BLaER1 (cell line): ENCODE data around the gene VPS26C.

Experiments used
- H3K27ac ChIP-seq: shearing (Covaris generic); formaldehyde crosslinking; 2 replicates; pipeline ENCODE4 v1.8.1; 2022
- H3K27me3 ChIP-seq: shearing (Covaris generic); formaldehyde crosslinking; 2 replicates; pipeline ENCODE4 v1.8.1; 2022
- H3K36me3 ChIP-seq: shearing (Covaris generic); formaldehyde crosslinking; 2 replicates; pipeline ENCODE4 v1.8.1; 2022
- H3K4me1 ChIP-seq: shearing (Covaris generic); formaldehyde crosslinking; 2 replicates; pipeline ENCODE4 v1.8.1; 2022
- H3K4me2 ChIP-seq: shearing (Covaris generic); formaldehyde crosslinking; 2 replicates; pipeline ENCODE4 v1.8.1; 2022
- H3K4me3 ChIP-seq: shearing (Covaris generic); formaldehyde crosslinking; 2 replicates; pipeline ENCODE4 v1.8.1; 2022
- H3K9ac ChIP-seq: shearing (Covaris generic); formaldehyde crosslinking; 2 replicates; pipeline ENCODE4 v1.8.1; 2022
- H3K9me3 ChIP-seq: shearing (Covaris generic); formaldehyde crosslinking; 2 replicates; pipeline ENCODE4 v1.8.1; 2022
- H4K20me1 ChIP-seq: shearing (Covaris generic); formaldehyde crosslinking; 2 replicates; pipeline ENCODE4 v1.8.1; 2022
- Cebpa-rat ChIP-seq: shearing (Covaris generic); IDR thresholded peaks from 2 replicates; pipeline ENCODE4 v1.8.1; 2022

Gene VPS26C

GRCh38 chr21:37266515-37267221, 466 bp downstream of the VPS26C start:
- H3K36me3 ChIP-seq, result peaks cover 6% of the 10 kb centered on the region; the same call in 1 of the 2 replicates
- H3K27ac ChIP-seq, result peak overlapping the region; percentile 77
- H3K4me3 ChIP-seq, result peak overlapping the region; percentile 81
- TF ChIP-seq Cebpa-rat, result no peak
- H3K4me2 ChIP-seq, result peak overlapping the region; percentile 78
- H3K9ac ChIP-seq, result peak overlapping the region; percentile 93
- no peaks in the 10 kb centered on the region for H3K9me3 ChIP-seq
- peaks cover 31% of the 10 kb centered on the region for H3K4me1 ChIP-seq
- H4K20me1 ChIP-seq, result peaks cover 6% of the 10 kb centered on the region; the same call in 1 of the 2 replicates
- no peaks in the 10 kb centered on the region for H3K27me3 ChIP-seq

- Histone ChIP-seq H3K4me1 (peaks cover 31% of the 10 kb centered on the region), H3K9me3 (no peaks in the 10 kb centered on the region), H3K27ac (no peak overlapping the region), H3K9ac (no peak overlapping the region), H3K27me3 (no peaks in the 10 kb centered on the region), H3K4me2 (no peak overlapping the region; the same call in 1 of the 2 replicates), H3K4me3 (no peak overlapping the region), H3K36me3 (peaks cover 11% of the 10 kb centered on the region; the same call in 1 of the 2 replicates), H4K20me1 (peaks cover 13% of the 10 kb centered on the region; the same call in 1 of the 2 replicates)
- TF ChIP-seq Cebpa-rat, result no peak
These were observed 2.3 kb downstream of the VPS26C start for GRCh38 chr21:37264808-37265207.

- Histone ChIP-seq H4K20me1 (peaks cover 13% of the 10 kb centered on the region; the same call in 1 of the 2 replicates), H3K4me2 (no peak overlapping the region), H3K4me1 (peaks cover 27% of the 10 kb centered on the region), H3K27ac (no peak overlapping the region), H3K36me3 (peaks cover 11% of the 10 kb centered on the region; the same call in 1 of the 2 replicates), H3K9me3 (no peaks in the 10 kb centered on the region), H3K4me3 (no peak overlapping the region), H3K27me3 (no peaks in the 10 kb centered on the region), H3K9ac (no peak overlapping the region)
- TF ChIP-seq Cebpa-rat, result no peak
These were observed 3.1 kb downstream of the VPS26C start for GRCh38 chr21:37263827-37264600.

DNA sequence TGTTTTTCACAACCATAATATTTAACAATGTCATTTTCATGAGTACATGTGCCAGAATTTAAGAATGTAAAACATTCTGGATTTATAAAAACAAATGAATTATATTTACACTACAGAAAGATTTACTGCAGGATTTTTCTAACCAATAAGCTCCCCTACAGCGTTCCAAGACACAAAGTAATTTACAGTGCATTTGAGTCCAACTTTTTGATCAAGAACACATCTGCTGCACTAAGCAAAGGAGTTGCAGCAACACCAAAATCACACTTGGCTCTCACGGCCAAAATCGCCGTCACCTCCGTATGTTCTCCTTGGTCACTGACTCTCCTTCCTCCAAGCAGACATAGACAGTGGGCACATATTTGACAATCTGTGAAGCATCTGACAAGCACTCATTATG, 7.7 kb downstream of the VPS26C start:
- H3K9me3 ChIP-seq, result no peaks in the 10 kb centered on the region
- H3K4me2 ChIP-seq, result no peak overlapping the region
- no peak overlapping the region for H3K4me3 ChIP-seq
- peaks cover 11% of the 10 kb centered on the region; the same call in 1 of the 2 replicates for H3K36me3 ChIP-seq
- H3K4me1 ChIP-seq, result peaks cover 35% of the 10 kb centered on the region
- H4K20me1 ChIP-seq, result peaks cover 32% of the 10 kb centered on the region; the same call in 1 of the 2 replicates
- no peak overlapping the region for H3K9ac ChIP-seq
- H3K27me3 ChIP-seq, result no peaks in the 10 kb centered on the region
- no peak for TF ChIP-seq Cebpa-rat
- no peak overlapping the region for H3K27ac ChIP-seq

DNA sequence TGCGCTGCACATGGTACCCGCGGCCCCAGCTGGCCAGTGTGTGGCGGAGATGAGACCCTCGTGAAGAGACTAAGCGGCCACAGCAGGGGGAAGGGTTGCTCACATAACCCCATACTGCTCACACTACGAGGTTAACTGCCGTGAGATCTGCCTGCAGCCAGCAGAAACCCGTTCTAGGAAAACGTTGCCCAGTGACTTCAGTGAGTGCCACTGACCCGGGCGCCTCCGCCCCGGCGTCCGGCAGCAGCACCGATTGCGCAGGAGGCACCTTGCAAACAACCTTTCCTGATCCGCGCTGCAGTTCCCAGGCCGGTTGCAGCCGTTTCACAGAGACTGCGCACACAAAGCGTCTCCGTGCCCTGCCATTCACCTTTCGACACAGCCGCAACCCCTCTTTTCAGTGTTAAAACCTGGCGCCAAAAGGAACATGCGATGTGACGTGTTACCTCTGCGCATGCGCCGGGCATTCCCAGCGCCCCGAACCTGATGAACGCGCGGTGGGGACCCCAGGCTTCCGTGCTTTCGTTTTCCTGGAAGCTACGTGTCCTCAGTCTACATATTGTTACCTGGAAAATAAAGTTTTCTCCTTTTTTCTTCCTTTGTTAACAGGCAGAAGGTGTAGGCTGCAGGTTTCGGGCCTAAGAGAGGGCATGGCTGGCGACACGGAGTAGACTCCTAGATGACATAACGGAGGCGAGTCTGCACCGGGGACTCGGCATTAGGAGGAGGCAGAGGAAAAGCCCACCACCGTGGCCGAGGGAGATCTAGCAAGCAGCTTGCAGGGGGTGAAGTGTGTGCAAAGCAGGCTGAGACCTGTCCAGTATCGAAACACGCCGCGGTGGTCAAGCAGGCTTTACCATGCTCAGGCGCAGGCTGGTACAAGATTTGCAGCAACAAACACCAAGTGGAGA, 8.9 kb downstream of the VPS26C start:
- Histone ChIP-seq H3K4me2 (peak overlapping the region; percentile 99), H4K20me1 (peaks cover 44% of the 10 kb centered on the region; the same call in 1 of the 2 replicates), H3K27ac (peak overlapping the region; percentile 90)

DNA sequence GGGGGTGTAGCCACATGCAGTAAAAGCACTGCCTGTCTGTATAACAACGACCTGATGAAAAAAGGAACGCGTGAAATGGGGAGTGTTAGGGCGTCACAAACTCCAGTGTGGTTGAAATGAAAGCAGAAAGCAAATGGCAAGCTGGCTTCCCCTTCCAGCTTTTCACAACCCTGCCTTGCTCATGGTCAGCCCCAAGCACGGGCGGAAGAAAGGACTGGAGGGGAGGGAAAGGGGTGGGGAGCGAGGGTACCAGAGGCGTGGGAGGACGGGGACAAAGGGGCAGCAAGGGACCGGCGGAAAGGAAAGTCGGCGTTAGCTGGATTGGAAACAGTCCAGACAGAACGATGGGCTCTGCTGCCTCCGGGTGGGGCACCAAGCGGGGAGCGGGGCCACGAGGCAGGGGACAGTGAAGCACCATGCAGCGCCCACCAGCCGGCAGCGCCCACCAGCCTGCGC, 9.6 kb downstream of the VPS26C start:
- peak overlapping the region; percentile 74 for H3K4me3 ChIP-seq
- H3K36me3 ChIP-seq, result peaks cover 5% of the 10 kb centered on the region; the same call in 1 of the 2 replicates
- peak overlapping the region; percentile 83 for H3K9ac ChIP-seq
- H3K9me3 ChIP-seq, result no peaks in the 10 kb centered on the region
- H3K4me1 ChIP-seq, result peaks cover 35% of the 10 kb centered on the region
- peaks cover 51% of the 10 kb centered on the region; the same call in 1 of the 2 replicates for H4K20me1 ChIP-seq
- H3K27me3 ChIP-seq, result no peaks in the 10 kb centered on the region
- H3K4me2 ChIP-seq, result peak overlapping the region; percentile 99
- peak overlapping the region; percentile 90 for H3K27ac ChIP-seq
- TF ChIP-seq Cebpa-rat, result no peak

More for the DNA sequence above, 8.9 kb downstream of the VPS26C start:
- Histone ChIP-seq H3K4me1 (peaks cover 35% of the 10 kb centered on the region), H3K27me3 (no peaks in the 10 kb centered on the region), H3K4me3 (peak overlapping the region; percentile 74), H3K36me3 (peaks cover 5% of the 10 kb centered on the region; the same call in 1 of the 2 replicates), H3K9ac (peak overlapping the region; percentile 83), H3K9me3 (no peaks in the 10 kb centered on the region)
- no peak for TF ChIP-seq Cebpa-rat

- Histone ChIP-seq H3K4me3 (no peak overlapping the region), H4K20me1 (peaks cover 74% of the 10 kb centered on the region; the same call in 1 of the 2 replicates), H3K36me3 (no peaks in the 10 kb centered on the region), H3K9me3 (no peaks in the 10 kb centered on the region), H3K27ac (no peak overlapping the region), H3K4me1 (peaks cover 35% of the 10 kb centered on the region), H3K9ac (no peak overlapping the region), H3K4me2 (no peak overlapping the region), H3K27me3 (no peaks in the 10 kb centered on the region)
- no peak for TF ChIP-seq Cebpa-rat
These were observed 13.1 kb downstream of the VPS26C start for GRCh38 chr21:37253991-37254390.

GRCh38 chr21:37251294-37251634, 15.9 kb downstream of the VPS26C start:
- TF ChIP-seq Cebpa-rat, result no peak
- Histone ChIP-seq H3K4me1 (peaks cover 10% of the 10 kb centered on the region), H4K20me1 (peaks cover 84% of the 10 kb centered on the region; the same call in 1 of the 2 replicates), H3K27ac (no peak overlapping the region), H3K4me3 (no peak overlapping the region), H3K27me3 (no peaks in the 10 kb centered on the region), H3K36me3 (peaks cover 10% of the 10 kb centered on the region), H3K9ac (no peak overlapping the region), H3K4me2 (no peak overlapping the region), H3K9me3 (no peaks in the 10 kb centered on the region)
